WTC11 (cell line): Measurements from ENCODE around the gene OR6C2.

Source experiments
- CBFB ChIP-seq: sonication (generic); formaldehyde crosslinking; IDR thresholded peaks from 2 replicates; pipeline ENCODE4 v1.8.1; 2022; ENCODE audit warnings: mild to moderate bottlenecking, low read depth, missing genetic modification reagents
- OVOL2 ChIP-seq: fragments of 250-450 bp; sonication (Bioruptor Pico); IDR thresholded peaks from 2 replicates; pipeline ENCODE4 v1.9.0; 2021; ENCODE audit warnings: mild to moderate bottlenecking, borderline replicate concordance
- ZNF121 ChIP-seq: sonication (generic); formaldehyde crosslinking; IDR thresholded peaks from 2 replicates; pipeline ENCODE4 v1.8.0; 2023; ENCODE audit warnings: missing genetic modification reagents
- ZNF396 ChIP-seq: fragments of 250-450 bp; sonication (Bioruptor Pico); IDR thresholded peaks from 2 replicates; pipeline ENCODE4 v1.8.0; 2021; ENCODE audit warnings: mild to moderate bottlenecking, moderate library complexity, borderline replicate concordance
- TF ChIP-seq, protein P1 (sequence below): sonication (generic); formaldehyde crosslinking; IDR thresholded peaks from 2 replicates; pipeline ENCODE4 v1.8.1; 2023; ENCODE audit warnings: mild to moderate bottlenecking, missing genetic modification reagents, moderate library complexity
- TF ChIP-seq, protein P2 (sequence below): fragments of 200-600 bp; IDR thresholded peaks from 2 replicates; pipeline ENCODE4 v1.8.0; 2022; ENCODE audit warnings: antibody characterized with exemption
- TF ChIP-seq, protein P3 (sequence below): sonication (generic); formaldehyde crosslinking; IDR thresholded peaks from 2 replicates; pipeline ENCODE4 v1.8.1; 2022; ENCODE audit warnings: missing genetic modification reagents, borderline replicate concordance
- TF ChIP-seq, protein P4 (sequence below): sonication (generic); formaldehyde crosslinking; IDR thresholded peaks from 2 replicates; pipeline ENCODE4 v1.8.0; 2023; ENCODE audit warnings: missing genetic modification reagents, mild to moderate bottlenecking, borderline replicate concordance
- TF ChIP-seq, protein P5 (sequence below): sonication (generic); formaldehyde crosslinking; IDR thresholded peaks from 2 replicates; pipeline ENCODE4 v1.8.1; 2022; ENCODE audit warnings: mild to moderate bottlenecking, moderate library complexity, missing genetic modification reagents
- TF ChIP-seq, protein P6 (sequence below): fragments of 250-450 bp; sonication (Bioruptor Pico); IDR thresholded peaks from 2 replicates; pipeline ENCODE4 v1.9.0; 2021; ENCODE audit warnings: mild to moderate bottlenecking

DNA sequence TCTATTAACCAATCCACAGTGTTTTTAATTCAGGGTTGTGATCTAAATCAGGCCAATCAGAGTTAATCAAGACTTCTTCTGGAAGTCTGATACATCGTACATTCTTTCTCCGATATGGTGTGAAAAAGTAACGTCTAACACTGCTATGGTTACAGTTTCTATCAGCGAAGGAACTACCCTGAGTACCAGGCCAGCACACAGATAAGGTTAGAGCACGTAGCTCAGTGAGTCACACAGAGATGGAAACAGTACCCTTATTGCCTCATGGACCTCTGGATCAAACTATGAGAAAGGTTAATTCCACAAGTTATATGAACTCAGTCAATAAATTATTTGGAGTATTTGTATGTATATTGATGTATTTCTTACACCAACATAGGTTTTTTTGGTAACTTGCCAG is 51.6 kb downstream of the OR6C2 start:
- TF ChIP-seq ZNF396 (no peak), CBFB (no peak), OVOL2 (CRISPR knock-in tag) (no peak), ZNF121 (CRISPR knock-in tag) (no peak)
- TF ChIP-seq, protein P1, sequence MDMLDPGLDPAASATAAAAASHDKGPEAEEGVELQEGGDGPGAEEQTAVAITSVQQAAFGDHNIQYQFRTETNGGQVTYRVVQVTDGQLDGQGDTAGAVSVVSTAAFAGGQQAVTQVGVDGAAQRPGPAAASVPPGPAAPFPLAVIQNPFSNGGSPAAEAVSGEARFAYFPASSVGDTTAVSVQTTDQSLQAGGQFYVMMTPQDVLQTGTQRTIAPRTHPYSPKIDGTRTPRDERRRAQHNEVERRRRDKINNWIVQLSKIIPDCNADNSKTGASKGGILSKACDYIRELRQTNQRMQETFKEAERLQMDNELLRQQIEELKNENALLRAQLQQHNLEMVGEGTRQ (CRISPR knock-in tag), result no peak
- TF ChIP-seq, protein P2, sequence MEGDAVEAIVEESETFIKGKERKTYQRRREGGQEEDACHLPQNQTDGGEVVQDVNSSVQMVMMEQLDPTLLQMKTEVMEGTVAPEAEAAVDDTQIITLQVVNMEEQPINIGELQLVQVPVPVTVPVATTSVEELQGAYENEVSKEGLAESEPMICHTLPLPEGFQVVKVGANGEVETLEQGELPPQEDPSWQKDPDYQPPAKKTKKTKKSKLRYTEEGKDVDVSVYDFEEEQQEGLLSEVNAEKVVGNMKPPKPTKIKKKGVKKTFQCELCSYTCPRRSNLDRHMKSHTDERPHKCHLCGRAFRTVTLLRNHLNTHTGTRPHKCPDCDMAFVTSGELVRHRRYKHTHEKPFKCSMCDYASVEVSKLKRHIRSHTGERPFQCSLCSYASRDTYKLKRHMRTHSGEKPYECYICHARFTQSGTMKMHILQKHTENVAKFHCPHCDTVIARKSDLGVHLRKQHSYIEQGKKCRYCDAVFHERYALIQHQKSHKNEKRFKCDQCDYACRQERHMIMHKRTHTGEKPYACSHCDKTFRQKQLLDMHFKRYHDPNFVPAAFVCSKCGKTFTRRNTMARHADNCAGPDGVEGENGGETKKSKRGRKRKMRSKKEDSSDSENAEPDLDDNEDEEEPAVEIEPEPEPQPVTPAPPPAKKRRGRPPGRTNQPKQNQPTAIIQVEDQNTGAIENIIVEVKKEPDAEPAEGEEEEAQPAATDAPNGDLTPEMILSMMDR, result no peak
- TF ChIP-seq, protein P3, sequence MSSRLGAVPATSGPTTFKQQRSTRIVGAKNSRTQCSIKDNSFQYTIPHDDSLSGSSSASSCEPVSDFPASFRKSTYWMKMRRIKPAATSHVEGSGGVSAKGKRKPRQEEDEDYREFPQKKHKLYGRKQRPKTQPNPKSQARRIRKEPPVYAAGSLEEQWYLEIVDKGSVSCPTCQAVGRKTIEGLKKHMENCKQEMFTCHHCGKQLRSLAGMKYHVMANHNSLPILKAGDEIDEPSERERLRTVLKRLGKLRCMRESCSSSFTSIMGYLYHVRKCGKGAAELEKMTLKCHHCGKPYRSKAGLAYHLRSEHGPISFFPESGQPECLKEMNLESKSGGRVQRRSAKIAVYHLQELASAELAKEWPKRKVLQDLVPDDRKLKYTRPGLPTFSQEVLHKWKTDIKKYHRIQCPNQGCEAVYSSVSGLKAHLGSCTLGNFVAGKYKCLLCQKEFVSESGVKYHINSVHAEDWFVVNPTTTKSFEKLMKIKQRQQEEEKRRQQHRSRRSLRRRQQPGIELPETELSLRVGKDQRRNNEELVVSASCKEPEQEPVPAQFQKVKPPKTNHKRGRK, result no peak
- TF ChIP-seq, protein P4, sequence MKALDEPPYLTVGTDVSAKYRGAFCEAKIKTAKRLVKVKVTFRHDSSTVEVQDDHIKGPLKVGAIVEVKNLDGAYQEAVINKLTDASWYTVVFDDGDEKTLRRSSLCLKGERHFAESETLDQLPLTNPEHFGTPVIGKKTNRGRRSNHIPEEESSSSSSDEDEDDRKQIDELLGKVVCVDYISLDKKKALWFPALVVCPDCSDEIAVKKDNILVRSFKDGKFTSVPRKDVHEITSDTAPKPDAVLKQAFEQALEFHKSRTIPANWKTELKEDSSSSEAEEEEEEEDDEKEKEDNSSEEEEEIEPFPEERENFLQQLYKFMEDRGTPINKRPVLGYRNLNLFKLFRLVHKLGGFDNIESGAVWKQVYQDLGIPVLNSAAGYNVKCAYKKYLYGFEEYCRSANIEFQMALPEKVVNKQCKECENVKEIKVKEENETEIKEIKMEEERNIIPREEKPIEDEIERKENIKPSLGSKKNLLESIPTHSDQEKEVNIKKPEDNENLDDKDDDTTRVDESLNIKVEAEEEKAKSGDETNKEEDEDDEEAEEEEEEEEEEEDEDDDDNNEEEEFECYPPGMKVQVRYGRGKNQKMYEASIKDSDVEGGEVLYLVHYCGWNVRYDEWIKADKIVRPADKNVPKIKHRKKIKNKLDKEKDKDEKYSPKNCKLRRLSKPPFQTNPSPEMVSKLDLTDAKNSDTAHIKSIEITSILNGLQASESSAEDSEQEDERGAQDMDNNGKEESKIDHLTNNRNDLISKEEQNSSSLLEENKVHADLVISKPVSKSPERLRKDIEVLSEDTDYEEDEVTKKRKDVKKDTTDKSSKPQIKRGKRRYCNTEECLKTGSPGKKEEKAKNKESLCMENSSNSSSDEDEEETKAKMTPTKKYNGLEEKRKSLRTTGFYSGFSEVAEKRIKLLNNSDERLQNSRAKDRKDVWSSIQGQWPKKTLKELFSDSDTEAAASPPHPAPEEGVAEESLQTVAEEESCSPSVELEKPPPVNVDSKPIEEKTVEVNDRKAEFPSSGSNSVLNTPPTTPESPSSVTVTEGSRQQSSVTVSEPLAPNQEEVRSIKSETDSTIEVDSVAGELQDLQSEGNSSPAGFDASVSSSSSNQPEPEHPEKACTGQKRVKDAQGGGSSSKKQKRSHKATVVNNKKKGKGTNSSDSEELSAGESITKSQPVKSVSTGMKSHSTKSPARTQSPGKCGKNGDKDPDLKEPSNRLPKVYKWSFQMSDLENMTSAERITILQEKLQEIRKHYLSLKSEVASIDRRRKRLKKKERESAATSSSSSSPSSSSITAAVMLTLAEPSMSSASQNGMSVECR (CRISPR knock-in tag), result no peak
- TF ChIP-seq, protein P5, sequence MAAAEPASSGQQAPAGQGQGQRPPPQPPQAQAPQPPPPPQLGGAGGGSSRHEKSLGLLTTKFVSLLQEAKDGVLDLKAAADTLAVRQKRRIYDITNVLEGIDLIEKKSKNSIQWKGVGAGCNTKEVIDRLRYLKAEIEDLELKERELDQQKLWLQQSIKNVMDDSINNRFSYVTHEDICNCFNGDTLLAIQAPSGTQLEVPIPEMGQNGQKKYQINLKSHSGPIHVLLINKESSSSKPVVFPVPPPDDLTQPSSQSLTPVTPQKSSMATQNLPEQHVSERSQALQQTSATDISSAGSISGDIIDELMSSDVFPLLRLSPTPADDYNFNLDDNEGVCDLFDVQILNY (CRISPR knock-in tag), result no peak
- TF ChIP-seq, protein P6, sequence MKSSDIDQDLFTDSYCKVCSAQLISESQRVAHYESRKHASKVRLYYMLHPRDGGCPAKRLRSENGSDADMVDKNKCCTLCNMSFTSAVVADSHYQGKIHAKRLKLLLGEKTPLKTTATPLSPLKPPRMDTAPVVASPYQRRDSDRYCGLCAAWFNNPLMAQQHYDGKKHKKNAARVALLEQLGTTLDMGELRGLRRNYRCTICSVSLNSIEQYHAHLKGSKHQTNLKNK (CRISPR knock-in tag), result no peak
